HepG2 (cell line): ENCODE results near the gene MACROD2. TPM values are rescaled to one million over a fixed set of nuclear protein-coding genes. Genes with fewer than 3 reads are reported as not detected.

Experiments used
- ATAC-seq: fragments of 200-7000 bp; cut with Tn5 transposase; 3 replicates; pipeline ENCODE4 v1.9.1; 2020; ENCODE audit warnings: mild to moderate bottlenecking, moderate library complexity
- BruUV-seq: library from RNA; stranded (reverse); fragments of 400-500 nt; replicated peaks from 2 replicates; lab custom pipeline; 2021; lab: Mats Ljungman, UMichigan
- CTCF ChIA-PET: fragments of 300-600 bp; formaldehyde crosslinking; extraction: SDS; loops from one replicate; lab custom pipeline; 2021; ENCODE audit warnings: low total read pairs, inconsistent platforms, low intra/inter-chr PET ratio; lab: Yijun Ruan, JAX
- POLR2A ChIA-PET: fragments of 350-600 bp; sonication (Branson Sonifier 250); formaldehyde crosslinking; loops from one replicate; lab custom pipeline; 2020; ENCODE audit warnings: antibody characterized with exemption, inconsistent platforms; lab: Yijun Ruan, JAX
- DNase-seq: peaks from one replicate; pipeline ENCODE4 v3.0.0-alpha.2; 2015; ENCODE audit warnings: low spot score
- FAIRE-seq: peaks from 3 replicates; lab custom pipeline; 2011; peaks lifted over from hg19 to GRCh38; lab: Jason Lieb, UNC
- H2AFZ ChIP-seq: one replicate; pipeline ENCODE4 v1.6.1; 2011; ENCODE audit warnings: low read length, inconsistent platforms
- H3K27ac ChIP-seq: fragments of 300-600 bp; 3 replicates; pipeline ENCODE4 v1.8.0; 2011; ENCODE audit warnings: mixed run types, mild to moderate bottlenecking, mixed read lengths, low read length, inconsistent platforms; ENCODE audit not compliant: insufficient read depth; ENCODE audit errors: extremely low read length
- H3K27me3 ChIP-seq, 2 experiments: fragments of 200-600 bp in 1 of 2; 2 replicates in 1 of 2; 3 replicates in 1 of 2; pipeline versions ENCODE4 v1.6.0 to v1.8.0; 2011; ENCODE audit warnings: low read length in 2 of 2, mild to moderate bottlenecking in 2 of 2, moderate library complexity in 2 of 2, inconsistent platforms in 1 of 2; ENCODE audit not compliant: insufficient read depth in 2 of 2, control insufficient read depth in 1 of 2
- H3K36me3 ChIP-seq, 2 experiments: fragments of 200-600 bp in 1 of 2; replicated peaks in 1 of 2; 2 replicates in 1 of 2; 3 replicates in 1 of 2; pipeline versions ENCODE4 v1.5.1 to v1.8.0; 2011; ENCODE audit warnings: low read length in 2 of 2, inconsistent platforms in 1 of 2; ENCODE audit not compliant: insufficient read depth in 2 of 2, control insufficient read depth in 1 of 2
- H3K4me1 ChIP-seq: 2 replicates; pipeline ENCODE4 v1.5.1; 2012; ENCODE audit warnings: low read length, inconsistent platforms; ENCODE audit not compliant: insufficient read depth
- H3K4me2 ChIP-seq: 2 replicates; pipeline ENCODE4 v1.6.0; 2011; ENCODE audit warnings: low read depth, low read length, inconsistent platforms
- H3K4me3 ChIP-seq, 3 experiments: fragments of 200-600 bp in 1 of 3; sonication (generic), shearing (Covaris generic) in 1 of 3; replicated peaks in 1 of 3; 2 replicates each; pipeline ENCODE4 v1.5.1; 2011 to 2016; ENCODE audit warnings: low read length in 3 of 3, inconsistent platforms in 2 of 3, low read depth in 2 of 3, mild to moderate bottlenecking in 2 of 3, control low read depth in 1 of 3, mixed read lengths in 1 of 3; ENCODE audit not compliant: insufficient read depth in 1 of 3
- H3K79me2 ChIP-seq: one replicate; pipeline ENCODE4 v1.6.1; 2011; ENCODE audit warnings: low read length, inconsistent platforms; ENCODE audit not compliant: insufficient read depth
- H3K9ac ChIP-seq: 2 replicates; pipeline ENCODE4 v1.6.0; 2011; ENCODE audit warnings: mild to moderate bottlenecking, low read depth, low read length, inconsistent platforms; ENCODE audit not compliant: insufficient read depth
- H3K9me3 ChIP-seq: 2 replicates; pipeline ENCODE4 v1.5.1; 2012; ENCODE audit warnings: mild to moderate bottlenecking, low read length
- H4K20me1 ChIP-seq: 2 replicates; pipeline ENCODE4 v1.6.0; 2011; ENCODE audit warnings: inconsistent platforms, mild to moderate bottlenecking, low read length, moderate library complexity; ENCODE audit not compliant: insufficient read depth
- BRCA1 ChIP-seq: sonication (generic); formaldehyde crosslinking; IDR thresholded peaks from 2 replicates; pipeline ENCODE4 v1.4.0; 2020; ENCODE audit warnings: missing genetic modification reagents
- CREB1 ChIP-seq, 2 experiments: fragments of 450-650 bp in 1 of 2; IDR thresholded peaks; 2 replicates each; pipeline ENCODE4 v1.6.1; 2016 to 2017; ENCODE audit warnings: control low read depth in 1 of 2, mild to moderate bottlenecking in 1 of 2, missing compliant biosample characterization in 1 of 2, missing genetic modification characterization in 1 of 2
- NKX3-1 ChIP-seq: sonication (generic); formaldehyde crosslinking; IDR thresholded peaks from 2 replicates; pipeline ENCODE4 v1.5.0; 2020; ENCODE audit warnings: missing genetic modification reagents
- REL ChIP-seq: sonication (generic); formaldehyde crosslinking; conservative IDR thresholded peaks from 2 replicates; pipeline ENCODE4 v1.8.0; 2022; ENCODE audit warnings: mild to moderate bottlenecking, missing genetic modification reagents, moderate library complexity
- ZBTB1 ChIP-seq: sonication (generic); formaldehyde crosslinking; IDR thresholded peaks from 2 replicates; pipeline ENCODE4 v1.4.0; 2020; ENCODE audit warnings: missing genetic modification reagents, borderline replicate concordance
- ZFP41 ChIP-seq: sonication (generic); formaldehyde crosslinking; IDR thresholded peaks from 2 replicates; pipeline ENCODE4 v1.4.0; 2020; ENCODE audit warnings: mild to moderate bottlenecking, missing genetic modification reagents, borderline replicate concordance
- ZNF12 ChIP-seq: sonication (generic); formaldehyde crosslinking; IDR thresholded peaks from 2 replicates; pipeline ENCODE4 v1.5.0; 2020; ENCODE audit warnings: missing genetic modification reagents
- ZNF530 ChIP-seq: sonication (generic); formaldehyde crosslinking; IDR thresholded peaks from 2 replicates; pipeline ENCODE4 v1.5.0; 2020; ENCODE audit warnings: low read depth, mild to moderate bottlenecking, missing genetic modification reagents
- ZNF709 ChIP-seq: sonication (generic); formaldehyde crosslinking; IDR thresholded peaks from 2 replicates; pipeline ENCODE4 v1.5.0; 2020; ENCODE audit warnings: mild to moderate bottlenecking, missing genetic modification reagents
- ZNF883 ChIP-seq: sonication (generic); formaldehyde crosslinking; IDR thresholded peaks from 2 replicates; pipeline ENCODE4 v1.5.1; 2020; ENCODE audit warnings: mild to moderate bottlenecking, missing genetic modification reagents; ENCODE audit errors: not compliant biosample characterization
- ZSCAN30 ChIP-seq: sonication (generic); formaldehyde crosslinking; IDR thresholded peaks from 2 replicates; pipeline ENCODE4 v1.5.0; 2020; ENCODE audit warnings: mild to moderate bottlenecking, missing genetic modification reagents
- ZSCAN31 ChIP-seq: sonication (generic); formaldehyde crosslinking; IDR thresholded peaks from 2 replicates; pipeline ENCODE4 v1.5.0; 2020; ENCODE audit warnings: low read depth, mild to moderate bottlenecking, missing genetic modification reagents
- WGBS: methylation state at CpG from one replicate; pipeline ENCODE4 v1.1.6; 2017; ENCODE audit warnings: low lambda C conversion rate; 5-methylcytosine and 5-hydroxymethylcytosine counted together
- in situ Hi-C: cut with HindIII; loops from 2 replicates; pipeline ENCODE4 v1.10.0; 2017; ENCODE audit warnings: low pct_unique_long_range_greater_than_20kb; ENCODE audit not compliant: extremely low pct_ligation_motif_present
- intact Hi-C: fragments of 100-400 bp; cut with micrococcal nuclease; formaldehyde crosslinking; loops from one replicate; pipeline ENCODE4 v1.10.0; 2022; ENCODE audit not compliant: unreplicated experiment
- polyA plus RNA-seq, 8 experiments: library from polyadenylated mRNA; depleted of rRNA in 3 of 8; stranded (reverse) in 7 of 8; unstranded in 1 of 8; fragments of >200 nt; fragmentation: Illumina TruSeq in 4 of 8; extraction: Trizol in 4 of 8; gene quantifications; 2 replicates each; pipeline versions ENCODE4 v1.2.1 to v1.2.3, GENCODE V29; 2011 to 2016; ENCODE audit warnings: low read depth in 4 of 8, missing spikeins in 1 of 8, mixed read lengths in 1 of 8; ENCODE audit not compliant: insufficient read depth in 1 of 8
- total RNA-seq, 5 experiments: library from RNA; depleted of rRNA; stranded (reverse); fragments of >200 nt; fragmentation: Illumina TruSeq; extraction: Trizol; gene quantifications; 2 replicates each; pipeline ENCODE4 v1.2.3, GENCODE V29; 2016; ENCODE audit warnings: low read depth in 1 of 5
- TF ChIP-seq, protein P1 (sequence below): sonication (generic); formaldehyde crosslinking; conservative IDR thresholded peaks from 2 replicates; pipeline ENCODE4 v1.4.0; 2020; ENCODE audit warnings: mild to moderate bottlenecking, missing genetic modification reagents, moderate library complexity
- TF ChIP-seq, protein P2 (sequence below): IDR thresholded peaks from 2 replicates; pipeline ENCODE4 v1.6.1; 2018; ENCODE audit warnings: missing genetic modification reagents
- TF ChIP-seq, protein P3 (sequence below): sonication (generic); formaldehyde crosslinking; IDR thresholded peaks from 2 replicates; pipeline ENCODE4 v1.8.0; 2022; ENCODE audit warnings: missing genetic modification reagents, mild to moderate bottlenecking, inconsistent platforms, borderline replicate concordance
- TF ChIP-seq, protein P4 (sequence below): sonication (generic); formaldehyde crosslinking; IDR thresholded peaks from 2 replicates; pipeline ENCODE4 v1.4.0; 2020; ENCODE audit warnings: missing genetic modification reagents, borderline replicate concordance

MACROD2 gene
- total and polyA plus RNA-seq, 2 of the 13 experiments (the other 11 are each of a cell fraction or from before 2014, with no cell fraction given), result 0.13 to 0.51 TPM

DNA sequence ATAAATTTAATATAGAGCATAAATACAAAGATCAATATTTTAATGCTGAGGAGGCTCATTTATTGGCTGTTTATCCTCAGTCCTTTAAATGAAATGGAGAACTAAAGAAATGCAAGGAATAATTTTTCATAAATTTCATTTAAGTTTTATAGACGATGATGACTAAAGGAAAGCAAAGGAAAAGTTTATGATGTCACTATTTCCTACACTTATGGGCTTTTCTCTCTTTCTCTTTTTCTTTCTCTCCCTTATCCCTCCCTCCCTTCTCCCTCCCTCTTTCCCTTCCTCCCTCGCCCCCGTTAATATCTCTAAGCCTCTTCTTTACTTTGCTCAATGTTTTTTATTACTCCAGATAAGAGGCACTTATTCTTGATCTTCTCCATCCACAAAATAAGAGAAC lies 1231.8 kb downstream of the MACROD2 start (continued):
- TF ChIP-seq, protein P1, sequence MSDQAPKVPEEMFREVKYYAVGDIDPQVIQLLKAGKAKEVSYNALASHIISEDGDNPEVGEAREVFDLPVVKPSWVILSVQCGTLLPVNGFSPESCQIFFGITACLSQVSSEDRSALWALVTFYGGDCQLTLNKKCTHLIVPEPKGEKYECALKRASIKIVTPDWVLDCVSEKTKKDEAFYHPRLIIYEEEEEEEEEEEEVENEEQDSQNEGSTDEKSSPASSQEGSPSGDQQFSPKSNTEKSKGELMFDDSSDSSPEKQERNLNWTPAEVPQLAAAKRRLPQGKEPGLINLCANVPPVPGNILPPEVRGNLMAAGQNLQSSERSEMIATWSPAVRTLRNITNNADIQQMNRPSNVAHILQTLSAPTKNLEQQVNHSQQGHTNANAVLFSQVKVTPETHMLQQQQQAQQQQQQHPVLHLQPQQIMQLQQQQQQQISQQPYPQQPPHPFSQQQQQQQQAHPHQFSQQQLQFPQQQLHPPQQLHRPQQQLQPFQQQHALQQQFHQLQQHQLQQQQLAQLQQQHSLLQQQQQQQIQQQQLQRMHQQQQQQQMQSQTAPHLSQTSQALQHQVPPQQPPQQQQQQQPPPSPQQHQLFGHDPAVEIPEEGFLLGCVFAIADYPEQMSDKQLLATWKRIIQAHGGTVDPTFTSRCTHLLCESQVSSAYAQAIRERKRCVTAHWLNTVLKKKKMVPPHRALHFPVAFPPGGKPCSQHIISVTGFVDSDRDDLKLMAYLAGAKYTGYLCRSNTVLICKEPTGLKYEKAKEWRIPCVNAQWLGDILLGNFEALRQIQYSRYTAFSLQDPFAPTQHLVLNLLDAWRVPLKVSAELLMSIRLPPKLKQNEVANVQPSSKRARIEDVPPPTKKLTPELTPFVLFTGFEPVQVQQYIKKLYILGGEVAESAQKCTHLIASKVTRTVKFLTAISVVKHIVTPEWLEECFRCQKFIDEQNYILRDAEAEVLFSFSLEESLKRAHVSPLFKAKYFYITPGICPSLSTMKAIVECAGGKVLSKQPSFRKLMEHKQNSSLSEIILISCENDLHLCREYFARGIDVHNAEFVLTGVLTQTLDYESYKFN (CRISPR knock-in tag), result no peak
- TF ChIP-seq ZNF12 (CRISPR knock-in tag) (no peak), CREB1 (IDR thresholded peaks at IDR 0.05) (peak; percentile 50; the same call in 1 of the 2 replicates), CREB1 (CRISPR knock-in tag; IDR thresholded peaks at IDR 0.05) (no peak), BRCA1 (no peak)
- TF ChIP-seq, protein P2, sequence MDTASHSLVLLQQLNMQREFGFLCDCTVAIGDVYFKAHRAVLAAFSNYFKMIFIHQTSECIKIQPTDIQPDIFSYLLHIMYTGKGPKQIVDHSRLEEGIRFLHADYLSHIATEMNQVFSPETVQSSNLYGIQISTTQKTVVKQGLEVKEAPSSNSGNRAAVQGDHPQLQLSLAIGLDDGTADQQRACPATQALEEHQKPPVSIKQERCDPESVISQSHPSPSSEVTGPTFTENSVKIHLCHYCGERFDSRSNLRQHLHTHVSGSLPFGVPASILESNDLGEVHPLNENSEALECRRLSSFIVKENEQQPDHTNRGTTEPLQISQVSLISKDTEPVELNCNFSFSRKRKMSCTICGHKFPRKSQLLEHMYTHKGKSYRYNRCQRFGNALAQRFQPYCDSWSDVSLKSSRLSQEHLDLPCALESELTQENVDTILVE (CRISPR knock-in tag), result no peak

DNA sequence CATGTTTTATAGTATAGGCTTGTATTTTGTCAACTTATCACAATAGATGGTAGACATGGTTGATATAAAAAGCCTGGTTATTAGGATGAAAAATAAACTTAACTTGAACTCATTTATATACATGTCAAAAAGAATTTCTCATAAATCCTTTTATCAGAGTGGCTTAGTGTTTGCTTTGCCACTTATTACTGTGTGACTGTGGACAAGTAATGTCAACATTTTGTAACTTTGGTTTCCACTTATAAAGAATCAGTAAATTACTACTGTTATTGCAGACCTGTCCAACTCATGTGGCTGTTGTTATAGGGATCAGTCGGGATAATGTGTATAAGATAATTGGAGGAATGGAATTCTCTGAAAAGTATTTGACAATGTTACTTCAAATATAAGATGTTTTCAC lies 1236.9 kb downstream of the MACROD2 start:
- no peaks in the 10 kb centered on the region for H3K4me1 ChIP-seq
- no peaks in the 10 kb centered on the region for H3K79me2 ChIP-seq
- DNase-seq, result no peak
- no peaks in the 10 kb centered on the region for H3K27me3 ChIP-seq
- H3K4me2 ChIP-seq, result no peak overlapping the region
- no peaks in the 10 kb centered on the region for H3K36me3 ChIP-seq
- no peak overlapping the region for H2AFZ ChIP-seq
- POLR2A ChIA-PET, result no interaction called here
- CTCF ChIA-PET, result no interaction called here
- in situ Hi-C loops (no loop called here), intact Hi-C loops (no loop called here)
- H3K9ac ChIP-seq, result no peak overlapping the region
- H4K20me1 ChIP-seq, result no peaks in the 10 kb centered on the region
- BruUV-seq, result no TSS peak
- 0 out of 2 replicates have a peak, but pooled peaks cover 4% of the 10 kb centered on the region for H3K9me3 ChIP-seq
- H3K27ac ChIP-seq, result no peak overlapping the region
- 0% methylated on average over 1 of the region's 1 CpG for WGBS
- no peak for ATAC-seq
- H3K4me3 ChIP-seq, result no peak overlapping the region
- no peak for FAIRE-seq
- TF ChIP-seq ZNF883 (CRISPR knock-in tag), result no peak
- TF ChIP-seq ZSCAN30 (CRISPR knock-in tag), result no peak
- no peak for TF ChIP-seq ZNF709 (CRISPR knock-in tag)
- no peak for TF ChIP-seq ZSCAN31
- no peak for TF ChIP-seq NKX3-1
- TF ChIP-seq, protein P3, sequence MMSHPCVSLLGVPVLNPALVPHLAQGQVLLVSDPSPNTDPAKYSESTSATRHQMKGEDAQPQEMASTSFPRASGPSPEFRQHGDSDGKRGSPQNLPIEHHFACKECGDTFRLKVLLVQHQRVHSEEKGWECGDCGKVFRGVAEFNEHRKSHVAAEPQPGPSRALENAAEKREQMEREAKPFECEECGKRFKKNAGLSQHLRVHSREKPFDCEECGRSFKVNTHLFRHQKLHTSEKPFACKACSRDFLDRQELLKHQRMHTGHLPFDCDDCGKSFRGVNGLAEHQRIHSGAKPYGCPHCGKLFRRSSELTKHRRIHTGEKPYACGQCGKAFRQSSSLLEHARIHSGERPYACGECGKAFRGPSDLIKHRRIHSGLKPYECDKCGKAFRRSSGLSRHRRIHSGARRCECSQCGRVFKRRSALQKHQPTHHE (CRISPR knock-in tag), result no peak
- TF ChIP-seq REL (CRISPR knock-in tag), result no peak
- TF ChIP-seq ZFP41 (CRISPR knock-in tag), result no peak
- TF ChIP-seq ZNF530, result no peak
- no peak for TF ChIP-seq ZBTB1 (CRISPR knock-in tag)
- TF ChIP-seq, protein P4, sequence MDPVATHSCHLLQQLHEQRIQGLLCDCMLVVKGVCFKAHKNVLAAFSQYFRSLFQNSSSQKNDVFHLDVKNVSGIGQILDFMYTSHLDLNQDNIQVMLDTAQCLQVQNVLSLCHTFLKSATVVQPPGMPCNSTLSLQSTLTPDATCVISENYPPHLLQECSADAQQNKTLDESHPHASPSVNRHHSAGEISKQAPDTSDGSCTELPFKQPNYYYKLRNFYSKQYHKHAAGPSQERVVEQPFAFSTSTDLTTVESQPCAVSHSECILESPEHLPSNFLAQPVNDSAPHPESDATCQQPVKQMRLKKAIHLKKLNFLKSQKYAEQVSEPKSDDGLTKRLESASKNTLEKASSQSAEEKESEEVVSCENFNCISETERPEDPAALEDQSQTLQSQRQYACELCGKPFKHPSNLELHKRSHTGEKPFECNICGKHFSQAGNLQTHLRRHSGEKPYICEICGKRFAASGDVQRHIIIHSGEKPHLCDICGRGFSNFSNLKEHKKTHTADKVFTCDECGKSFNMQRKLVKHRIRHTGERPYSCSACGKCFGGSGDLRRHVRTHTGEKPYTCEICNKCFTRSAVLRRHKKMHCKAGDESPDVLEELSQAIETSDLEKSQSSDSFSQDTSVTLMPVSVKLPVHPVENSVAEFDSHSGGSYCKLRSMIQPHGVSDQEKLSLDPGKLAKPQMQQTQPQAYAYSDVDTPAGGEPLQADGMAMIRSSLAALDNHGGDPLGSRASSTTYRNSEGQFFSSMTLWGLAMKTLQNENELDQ, result no peak
